Stimulated activated CD4-positive, alpha-beta T cell treated with anti-CD3 and anti-CD28 coated beads, Interleukin-15, amount 100 ng/mL, for 24 hours (primary cell): Measurements from ENCODE around the gene MSX1.
"Not testable (repeated sequence)": the region's sequence is repeated elsewhere in the genome, so short reads cannot be mapped to it uniquely, and the experiment has no call there.

ENCODE experiments used
- DNase-seq: peaks from one replicate; pipeline ENCODE4 v3.0.0-alpha.2; 2020

Gene MSX1

DNA sequence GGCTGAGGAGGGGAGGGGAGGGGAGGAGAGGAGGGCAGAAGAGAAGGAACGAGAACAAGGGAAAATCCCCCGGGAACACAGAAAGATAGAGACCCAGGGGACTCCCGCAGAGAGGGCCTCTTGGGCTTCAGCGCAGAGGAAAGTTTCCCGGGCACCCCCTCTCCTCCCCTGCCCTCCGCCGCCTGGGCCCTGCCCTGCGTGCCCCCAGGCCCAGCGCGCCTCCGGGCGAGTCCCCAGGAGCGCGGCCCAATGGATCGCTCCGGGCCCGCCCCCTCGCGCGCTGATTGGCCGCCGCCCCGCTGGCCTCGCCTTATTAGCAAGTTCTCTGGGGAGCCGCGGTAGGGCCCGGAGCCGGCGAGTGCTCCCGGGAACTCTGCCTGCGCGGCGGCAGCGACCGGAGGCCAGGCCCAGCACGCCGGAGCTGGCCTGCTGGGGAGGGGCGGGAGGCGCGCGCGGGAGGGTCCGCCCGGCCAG is at the start of gene MSX1:
TSS of gene MSX1 (plus strand) at position 341 of the 474 bp plus-strand sequence. CDS start 235 bp downstream, outside the sequence.
- DNase-seq = peak; percentile 77

GRCh38 chr4:4810092-4810774 is 49.2 kb upstream of the MSX1 start:
- no peak for DNase-seq

GRCh38 chr4:4810778-4811177 is 48.7 kb upstream of the MSX1 start:
- no peak for DNase-seq

DNA sequence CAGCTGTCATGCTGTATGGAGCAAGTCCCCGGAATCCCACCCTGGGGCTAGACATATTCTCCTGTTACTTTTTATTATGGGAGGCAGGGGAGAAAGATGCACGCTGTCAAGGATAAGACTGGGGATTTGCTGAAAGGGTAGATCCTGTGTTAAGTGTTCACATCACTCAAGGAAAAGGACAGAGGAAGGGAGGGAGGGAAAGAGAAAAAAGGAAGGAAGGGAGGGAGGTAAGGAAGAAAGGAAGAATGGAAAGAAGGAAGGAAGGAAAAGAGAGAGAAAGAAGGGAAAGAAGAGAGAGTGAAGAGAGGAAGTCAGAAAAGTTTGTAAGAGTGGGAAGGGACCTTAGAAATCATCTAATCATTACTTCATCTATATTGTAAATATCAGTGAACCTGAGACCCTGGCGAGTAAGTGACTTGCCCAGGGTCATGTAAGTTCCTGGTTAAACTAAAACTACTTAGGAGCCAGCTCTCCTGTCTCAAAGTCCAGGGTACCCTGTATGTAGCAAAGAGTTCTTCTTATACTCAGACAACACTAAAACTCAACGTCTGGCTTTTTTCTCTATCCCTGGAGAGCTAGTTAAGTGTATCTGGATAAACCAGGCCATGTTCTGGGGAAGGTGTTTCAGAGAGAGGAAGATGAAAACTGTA is 47.2 kb upstream of the MSX1 start:
- DNase-seq = no peak

- no peak for DNase-seq
These were observed 40.9 kb upstream of the MSX1 start for GRCh38 chr4:4818415-4819212.

DNA sequence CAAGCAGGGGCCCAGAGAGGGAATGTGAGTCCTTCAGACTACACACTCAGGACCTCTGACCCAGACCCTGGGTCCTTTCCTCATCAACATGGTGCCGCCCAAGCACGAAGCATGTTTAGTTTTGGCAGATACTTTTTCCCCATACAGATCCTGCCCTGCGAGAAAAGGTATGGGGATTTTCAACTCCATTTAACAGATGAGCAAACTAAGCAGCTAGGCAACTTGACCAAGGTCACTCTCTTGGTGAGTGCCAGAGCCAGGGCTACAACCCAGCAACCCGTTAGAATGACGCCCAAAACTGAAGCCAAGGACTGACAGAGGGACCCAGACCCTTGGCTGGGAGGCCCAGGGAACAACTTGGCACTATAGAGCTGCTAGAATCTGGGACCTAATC is 40.3 kb upstream of the MSX1 start:
- no peak for DNase-seq

GRCh38 chr4:4820261-4820660 is 39.2 kb upstream of the MSX1 start:
- DNase-seq = no peak

- no peak for DNase-seq
These were observed 38.7 kb upstream of the MSX1 start for GRCh38 chr4:4820739-4821138.

DNA sequence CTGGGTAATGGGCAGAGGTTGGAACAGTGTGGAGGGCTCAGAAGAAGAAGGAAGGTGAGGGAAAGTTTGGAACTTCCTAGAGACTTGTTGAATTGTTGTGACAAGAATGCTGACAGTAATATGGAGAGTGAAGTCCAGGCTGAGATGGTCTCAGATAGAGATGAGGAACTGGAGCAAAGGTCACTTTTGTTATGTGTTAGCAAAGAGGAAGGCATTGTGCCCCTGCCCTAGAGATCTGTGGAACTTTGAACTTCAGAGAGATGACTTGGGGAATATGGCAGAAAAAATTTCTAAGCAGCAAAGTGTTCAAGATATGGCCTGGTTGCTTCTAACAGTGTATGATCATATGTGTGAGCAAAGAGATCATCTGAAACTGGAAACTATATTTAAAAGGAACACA is 37.9 kb upstream of the MSX1 start:
- no peak for DNase-seq

DNA sequence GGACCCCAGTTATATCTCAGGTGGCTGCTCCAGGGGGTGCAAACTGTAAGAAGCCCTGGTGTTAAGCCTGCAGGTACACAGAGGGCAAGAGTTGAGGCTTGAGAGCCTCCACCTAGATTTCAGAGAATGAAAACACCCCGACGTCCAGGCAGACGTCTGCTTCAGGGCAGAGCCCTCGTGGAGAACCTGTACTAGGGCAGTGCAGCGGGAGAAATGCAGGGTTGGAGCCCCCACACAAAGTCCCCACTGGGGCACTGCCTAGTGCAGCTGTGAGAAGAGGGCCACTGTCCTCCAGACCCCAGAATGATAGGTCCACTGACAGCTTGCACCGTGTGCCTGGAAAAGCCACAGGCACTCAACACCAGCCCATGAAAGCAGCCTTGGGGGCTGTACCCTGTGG is 37.2 kb upstream of the MSX1 start:
- not testable (repeated sequence) for DNase-seq

DNA sequence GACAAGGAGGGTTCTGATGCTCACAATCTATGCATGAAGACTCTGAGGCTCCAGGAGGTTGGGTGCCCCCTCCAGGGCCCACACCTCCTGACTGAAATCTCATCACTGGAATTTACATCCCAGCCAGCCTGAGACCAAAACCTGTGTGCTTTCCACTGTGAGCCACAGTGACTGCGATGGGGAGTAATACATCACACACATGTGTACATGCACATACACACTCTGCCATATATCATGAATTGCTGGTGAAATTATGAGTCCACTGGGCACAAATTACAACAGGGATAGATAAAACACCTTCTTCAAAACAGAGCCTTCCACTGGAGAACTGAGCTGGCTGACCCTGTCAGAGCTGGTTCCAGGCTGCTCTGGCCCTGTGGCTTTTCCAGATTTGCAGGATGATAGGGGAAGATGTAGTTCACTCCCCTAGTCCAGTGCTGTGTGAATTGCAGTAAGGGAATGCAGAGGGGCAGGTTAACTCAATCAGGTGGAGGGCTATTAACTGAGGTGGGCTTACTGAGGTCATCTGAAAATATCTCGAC is 35.8 kb upstream of the MSX1 start:
- DNase-seq = no peak

DNA sequence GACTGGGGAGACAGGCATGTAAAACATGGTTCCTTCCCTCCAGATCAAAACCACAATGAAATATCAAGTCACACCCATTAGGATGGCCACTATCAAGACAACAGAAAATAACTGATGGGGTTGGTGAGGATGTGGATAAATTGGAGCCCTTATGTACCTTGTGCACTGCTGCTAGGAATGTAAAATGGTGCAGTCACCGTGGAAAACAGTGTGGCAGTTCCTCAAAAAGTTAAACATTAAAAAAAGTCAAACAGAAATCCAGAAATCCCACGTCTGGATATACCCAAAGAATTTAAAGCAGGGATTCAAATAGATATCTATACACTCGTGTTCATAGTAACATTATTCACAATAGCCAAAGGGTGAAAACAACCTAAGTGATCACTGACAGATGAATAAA is 35.2 kb upstream of the MSX1 start:
- no peak for DNase-seq

DNA sequence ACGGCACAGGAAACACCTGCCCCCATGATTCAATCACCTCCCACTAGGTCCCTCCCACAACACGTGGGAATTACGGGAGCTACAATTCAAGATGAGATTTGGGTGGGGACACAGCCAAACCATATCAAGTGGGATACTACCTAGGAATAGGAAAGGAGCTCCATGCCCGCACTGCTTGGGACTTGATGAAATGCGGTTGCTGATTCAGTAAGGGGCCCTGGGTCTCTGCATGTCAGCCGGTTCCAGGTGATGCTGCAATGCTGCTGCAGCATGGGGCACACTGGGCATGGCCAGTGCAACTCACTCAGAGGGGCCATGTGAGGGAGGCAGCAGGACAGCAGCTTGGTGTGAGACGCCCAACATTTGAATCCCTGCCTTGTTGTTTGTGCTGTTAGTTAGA is 34.0 kb upstream of the MSX1 start:
- no peak for DNase-seq

GRCh38 chr4:4829837-4830236 is 29.6 kb upstream of the MSX1 start:
- DNase-seq = no peak

DNA sequence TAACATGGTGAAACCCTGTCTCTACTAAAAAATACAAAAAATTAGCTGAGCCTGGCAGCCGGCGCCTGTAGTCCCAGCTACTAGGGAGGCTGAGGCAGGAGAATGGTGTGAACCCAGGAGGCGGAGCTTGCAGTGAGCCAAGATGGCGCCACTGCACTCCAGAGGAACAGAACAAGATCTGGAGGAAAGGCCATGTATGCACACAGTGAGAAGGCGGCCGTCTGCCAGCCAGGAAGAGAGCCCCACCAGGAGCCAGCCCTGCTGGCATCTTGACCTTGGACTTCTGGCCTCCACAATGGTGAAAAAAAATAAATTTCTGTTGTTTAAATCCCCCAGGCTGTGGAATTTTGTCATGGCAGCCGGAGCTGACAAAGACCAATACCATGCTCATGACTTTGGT is 28.2 kb upstream of the MSX1 start:
- no peak for DNase-seq

GRCh38 chr4:4831825-4832224 is 27.6 kb upstream of the MSX1 start:
- no peak for DNase-seq

DNA sequence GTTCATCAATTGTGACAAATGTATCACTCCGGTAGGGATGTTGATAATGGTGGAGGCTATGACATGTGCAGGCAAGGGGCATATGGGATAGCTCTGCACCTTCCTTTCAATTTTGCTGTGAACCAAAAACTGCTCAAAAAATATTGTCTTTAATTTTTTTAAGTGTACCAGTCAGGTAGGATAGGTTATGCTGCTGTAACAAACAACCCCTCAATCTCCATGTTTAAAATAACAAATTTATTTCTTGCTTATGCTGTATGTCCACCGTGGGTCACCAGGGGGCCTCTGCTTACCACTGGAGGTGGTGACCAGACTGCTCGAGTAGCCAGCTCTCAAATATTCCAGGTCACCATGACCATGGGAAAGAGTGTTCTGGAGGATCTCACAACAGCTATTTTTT is 23.4 kb upstream of the MSX1 start:
- no peak for DNase-seq

- no peak for DNase-seq
These were observed 22.1 kb upstream of the MSX1 start for GRCh38 chr4:4837316-4837715.

DNA sequence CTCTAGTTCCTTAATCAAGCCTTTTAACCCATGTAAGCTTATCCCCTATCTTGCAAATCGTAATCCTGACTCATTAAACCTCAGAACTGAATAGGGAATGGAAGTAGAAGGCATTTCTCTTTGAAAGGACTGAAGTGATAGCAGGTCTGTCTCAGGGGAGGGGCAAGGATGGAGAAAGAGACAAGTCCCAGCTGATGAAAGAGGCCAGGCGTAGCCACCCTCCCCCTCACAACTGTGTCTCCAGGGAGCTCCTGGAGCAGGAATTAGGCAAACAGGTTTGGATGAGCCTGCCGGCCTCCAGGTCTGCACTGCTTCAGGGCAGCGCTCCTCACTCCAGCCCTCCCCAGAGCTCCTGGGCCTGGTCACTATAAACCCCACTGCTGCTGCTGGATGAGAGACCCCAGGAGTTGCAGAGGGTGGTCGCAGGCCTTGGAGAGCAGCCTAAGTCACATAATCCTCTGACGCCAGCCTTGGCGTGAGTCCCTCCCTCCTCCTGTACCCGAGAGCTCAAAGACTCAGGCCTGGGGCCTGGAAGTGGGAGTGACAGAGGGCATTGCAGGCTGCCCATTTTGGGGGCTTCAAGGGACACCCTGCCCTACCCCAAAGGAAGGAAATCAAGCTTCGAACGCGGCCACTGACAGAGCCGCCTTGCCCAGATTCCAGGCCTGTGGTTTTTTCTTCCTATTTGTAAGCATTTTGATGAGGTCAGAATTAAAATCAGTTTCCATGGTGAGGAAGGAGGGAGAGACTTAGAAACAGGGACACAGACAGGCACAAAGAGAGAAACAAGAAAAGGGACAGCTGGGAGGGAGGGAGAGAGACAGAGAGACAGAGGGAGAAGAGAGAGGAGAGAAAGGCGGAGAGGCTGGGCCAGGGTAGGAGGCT is 21.2 kb upstream of the MSX1 start:
- no peak for DNase-seq

DNA sequence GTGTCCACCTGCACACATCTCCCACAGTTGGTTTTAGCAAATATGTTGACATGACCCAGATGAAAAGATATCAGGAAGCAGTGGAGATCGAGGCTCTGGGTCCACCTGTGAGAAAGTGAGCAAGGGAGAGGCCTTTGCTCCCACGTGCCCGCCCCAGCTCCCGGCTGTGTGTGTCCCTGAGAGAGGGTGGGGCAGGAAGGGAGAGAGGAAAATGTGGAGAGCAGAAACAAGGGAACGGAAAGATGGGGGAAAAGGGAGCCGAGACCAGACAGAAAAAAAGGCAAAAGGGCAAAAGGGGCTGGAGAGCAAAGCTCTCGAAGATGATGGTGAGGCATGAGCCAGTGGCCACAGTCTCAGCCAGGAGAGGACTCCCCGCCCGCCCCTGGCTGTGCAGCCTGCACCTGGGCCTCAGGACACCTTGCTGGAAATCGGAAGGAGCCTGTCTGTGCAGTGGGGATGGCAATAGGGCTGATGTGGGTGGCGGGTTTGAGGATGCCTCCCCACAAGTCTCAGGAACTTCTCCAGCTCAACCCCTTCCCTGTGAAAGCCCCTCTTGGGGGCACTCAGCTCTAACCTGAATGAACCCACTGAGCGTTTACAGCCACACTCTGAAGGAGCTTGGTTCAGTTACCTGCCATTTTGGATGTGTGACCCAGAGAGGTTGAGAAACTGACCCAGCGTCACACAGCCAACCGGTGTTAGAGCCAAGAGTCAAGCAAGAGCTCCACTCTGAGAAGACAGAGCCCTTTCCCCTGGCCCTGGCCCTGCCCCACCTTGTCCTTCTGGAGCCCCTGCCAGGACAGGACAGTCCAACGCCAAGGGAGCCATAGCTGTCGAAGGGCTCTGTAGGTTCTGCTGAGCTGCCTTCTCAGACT is 20.3 kb upstream of the MSX1 start:
- no peak for DNase-seq

DNA sequence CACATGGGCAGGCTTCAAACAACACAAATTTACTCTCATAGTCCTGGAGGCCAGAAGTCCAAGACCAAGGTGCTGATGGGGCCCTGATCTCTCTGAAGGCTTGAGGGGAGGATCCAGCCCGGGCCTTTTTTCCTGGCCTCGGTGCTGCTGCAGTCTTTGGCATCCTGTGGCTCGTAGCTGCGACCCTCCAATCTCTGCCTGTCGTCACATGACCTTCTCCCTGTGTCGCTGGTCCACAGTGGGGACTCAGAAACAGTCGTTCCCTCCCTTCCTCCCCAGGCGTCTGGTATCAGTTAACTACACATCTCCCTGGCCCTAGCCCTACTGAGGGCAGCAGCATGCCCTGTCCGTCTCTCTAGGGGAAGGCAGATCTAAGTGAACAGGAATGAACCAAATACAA is 19.1 kb upstream of the MSX1 start:
- DNase-seq = no peak

DNA sequence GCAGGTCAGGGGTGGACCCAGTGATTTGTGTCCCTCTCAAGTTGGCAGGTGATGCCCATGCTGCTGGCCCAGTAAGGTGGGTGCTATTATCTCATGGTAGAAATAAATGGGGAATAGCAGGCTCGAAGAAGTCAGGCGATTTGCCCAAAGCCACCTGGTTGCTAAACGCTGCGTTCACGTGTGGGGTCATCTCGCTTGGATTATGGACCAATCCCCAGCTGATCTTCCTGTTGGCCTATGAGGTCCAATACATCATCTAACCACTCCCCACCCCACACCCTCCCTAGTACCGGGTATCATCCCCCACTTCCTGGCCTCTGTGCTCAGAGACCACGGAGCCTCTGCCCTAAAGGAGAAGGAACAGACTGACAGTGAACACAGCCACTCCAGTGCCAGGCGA is 18.3 kb upstream of the MSX1 start:
- no peak for DNase-seq
